Germinal center (tissue), 1 donor: Measurements from ENCODE around the gene SELENON.

Source experiments
- DNase-seq: peaks from one replicate; pipeline ENCODE4 v3.0.0; 2012; ENCODE audit warnings: mixed read lengths, low spot score

Gene SELENON, protein sequence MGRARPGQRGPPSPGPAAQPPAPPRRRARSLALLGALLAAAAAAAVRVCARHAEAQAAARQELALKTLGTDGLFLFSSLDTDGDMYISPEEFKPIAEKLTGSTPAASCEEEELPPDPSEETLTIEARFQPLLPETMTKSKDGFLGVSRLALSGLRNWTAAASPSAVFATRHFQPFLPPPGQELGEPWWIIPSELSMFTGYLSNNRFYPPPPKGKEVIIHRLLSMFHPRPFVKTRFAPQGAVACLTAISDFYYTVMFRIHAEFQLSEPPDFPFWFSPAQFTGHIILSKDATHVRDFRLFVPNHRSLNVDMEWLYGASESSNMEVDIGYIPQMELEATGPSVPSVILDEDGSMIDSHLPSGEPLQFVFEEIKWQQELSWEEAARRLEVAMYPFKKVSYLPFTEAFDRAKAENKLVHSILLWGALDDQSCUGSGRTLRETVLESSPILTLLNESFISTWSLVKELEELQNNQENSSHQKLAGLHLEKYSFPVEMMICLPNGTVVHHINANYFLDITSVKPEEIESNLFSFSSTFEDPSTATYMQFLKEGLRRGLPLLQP

DNA sequence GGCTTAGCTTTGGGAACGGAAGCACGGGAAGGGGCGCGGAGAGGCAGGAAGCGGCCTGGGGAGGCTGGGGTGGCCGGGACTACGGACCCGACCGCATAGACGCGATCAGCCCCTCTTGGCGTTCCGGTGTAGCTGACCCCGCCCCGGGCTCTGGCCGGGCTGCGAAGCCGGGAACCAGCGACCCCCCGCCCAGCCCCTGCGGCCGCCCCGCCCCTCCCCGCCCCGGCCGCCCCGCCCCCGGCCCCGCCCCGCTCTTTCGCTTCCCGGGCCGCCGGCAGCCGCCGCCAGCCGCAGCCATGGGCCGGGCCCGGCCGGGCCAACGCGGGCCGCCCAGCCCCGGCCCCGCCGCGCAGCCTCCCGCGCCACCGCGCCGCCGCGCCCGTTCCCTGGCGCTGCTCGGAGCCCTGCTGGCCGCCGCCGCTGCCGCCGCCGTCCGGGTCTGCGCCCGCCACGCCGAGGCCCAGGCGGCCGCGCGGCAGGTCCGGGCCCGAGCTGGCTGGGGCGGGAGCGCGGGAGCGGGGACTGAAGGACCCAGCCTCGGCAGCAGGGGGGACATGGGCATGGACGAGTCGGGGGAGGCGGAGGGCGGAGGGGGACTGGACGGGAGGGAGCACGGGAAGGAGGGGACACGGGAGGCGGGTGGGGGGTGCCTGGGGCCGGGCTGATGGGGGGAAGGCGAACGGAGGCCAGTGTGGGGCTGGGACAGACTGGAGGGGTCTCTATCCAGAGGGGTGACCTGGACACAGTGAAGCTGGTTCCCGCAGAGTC lies at the start of gene SELENON:
SELENON (plus strand) TSS at position 259 of the 768 bp plus-strand sequence; CDS start at position 297, 38 bp downstream.
- DNase-seq = peak; percentile 64

DNA sequence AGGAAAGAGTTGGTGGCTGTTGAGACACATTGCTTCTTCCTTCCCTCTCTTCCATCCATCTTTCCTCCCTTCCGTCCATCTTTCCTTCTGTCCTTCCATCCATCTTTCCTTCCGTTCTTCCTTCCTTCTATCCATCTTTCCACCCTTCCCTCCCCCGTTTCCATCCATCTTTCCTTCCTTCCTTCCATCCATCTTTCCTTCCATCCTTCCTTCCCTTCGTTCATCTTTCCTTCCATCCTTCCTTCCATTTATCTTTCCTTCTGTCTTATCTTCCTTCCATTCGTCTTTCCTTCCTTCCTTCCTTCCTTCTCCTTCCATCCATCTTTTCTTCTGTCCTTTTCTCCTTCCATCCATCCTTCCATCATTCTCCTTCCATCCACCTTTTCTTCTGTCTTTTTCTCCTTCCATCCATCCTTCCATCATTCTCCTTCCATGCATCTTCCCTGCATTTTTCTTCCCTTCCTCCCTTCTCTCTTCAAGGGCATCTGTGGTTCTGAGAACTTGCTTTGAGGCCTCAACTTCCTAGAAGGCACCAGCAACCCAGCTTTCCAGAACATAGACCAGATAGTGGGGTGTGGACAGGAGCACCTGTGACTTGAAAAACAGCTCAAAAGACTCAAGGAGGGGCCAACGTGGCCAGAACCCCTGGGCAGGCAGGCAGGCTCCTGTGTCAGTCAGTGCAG lies 48.9 kb upstream of the SELENON start:
- DNase-seq = no peak

DNA sequence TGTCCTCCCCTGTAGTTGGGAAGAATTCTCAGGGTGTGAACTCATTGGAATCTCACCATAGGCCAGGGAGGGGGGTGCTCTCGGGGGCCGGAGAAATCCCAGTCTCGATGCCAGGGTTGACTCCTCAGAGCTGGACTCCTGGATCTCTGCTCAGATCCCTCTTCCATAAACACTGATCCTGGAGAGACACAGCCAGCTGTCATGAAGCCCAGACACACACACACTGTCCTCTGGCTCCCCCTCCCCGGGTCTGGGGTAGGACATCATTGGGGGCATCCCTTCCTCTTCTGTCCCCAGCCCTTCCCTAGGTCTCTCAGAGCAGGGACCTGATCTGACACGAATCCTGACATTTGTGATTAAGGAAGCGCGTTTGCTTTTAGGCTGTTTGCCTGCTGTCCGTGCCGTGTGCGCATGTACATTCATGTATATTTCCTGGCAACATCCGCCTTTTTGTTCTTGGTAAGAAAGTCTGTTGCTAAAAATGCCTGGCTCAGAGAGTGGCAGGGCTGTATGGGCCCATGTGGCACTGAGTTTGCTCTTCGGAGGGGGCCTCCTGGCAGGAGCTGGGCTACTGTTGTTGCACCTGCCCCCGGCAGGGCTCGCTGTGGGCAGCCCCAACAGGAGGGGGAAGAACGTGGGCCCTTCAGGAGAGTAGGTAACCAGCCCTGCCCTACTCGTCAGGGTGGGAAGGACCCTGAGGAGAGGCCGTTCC lies 45.4 kb upstream of the SELENON start:
- DNase-seq = no peak

DNA sequence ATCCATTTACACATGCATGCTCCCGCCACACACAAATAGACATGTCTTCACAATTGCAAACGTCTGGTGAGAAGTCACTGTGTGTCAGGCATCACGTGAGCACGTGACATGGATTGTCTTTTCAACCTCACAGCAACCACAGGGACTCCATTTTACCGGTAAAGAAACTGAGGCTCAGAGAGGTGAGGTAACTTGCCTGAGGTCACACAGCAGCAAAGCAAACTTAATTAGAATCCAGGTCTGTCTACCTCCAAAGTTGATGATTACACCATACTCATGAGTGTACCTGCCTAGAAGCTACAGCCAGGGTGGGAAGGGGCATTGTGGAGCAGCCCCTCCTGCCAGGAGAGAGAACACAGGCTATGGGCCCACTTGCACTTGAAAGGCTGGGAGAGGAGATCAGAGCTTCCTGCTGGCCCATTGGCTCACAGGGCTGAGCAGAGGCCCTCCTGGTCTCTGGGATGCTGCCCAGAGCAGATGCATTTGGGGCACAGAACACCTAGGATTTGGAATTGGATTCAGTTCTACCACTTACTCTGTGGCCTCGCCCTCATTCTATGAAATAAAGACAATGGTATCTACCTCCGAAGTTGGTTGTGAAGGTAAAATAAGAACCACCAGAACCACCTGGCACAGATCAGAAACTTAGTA lies 44.4 kb upstream of the SELENON start:
- DNase-seq = no peak

DNA sequence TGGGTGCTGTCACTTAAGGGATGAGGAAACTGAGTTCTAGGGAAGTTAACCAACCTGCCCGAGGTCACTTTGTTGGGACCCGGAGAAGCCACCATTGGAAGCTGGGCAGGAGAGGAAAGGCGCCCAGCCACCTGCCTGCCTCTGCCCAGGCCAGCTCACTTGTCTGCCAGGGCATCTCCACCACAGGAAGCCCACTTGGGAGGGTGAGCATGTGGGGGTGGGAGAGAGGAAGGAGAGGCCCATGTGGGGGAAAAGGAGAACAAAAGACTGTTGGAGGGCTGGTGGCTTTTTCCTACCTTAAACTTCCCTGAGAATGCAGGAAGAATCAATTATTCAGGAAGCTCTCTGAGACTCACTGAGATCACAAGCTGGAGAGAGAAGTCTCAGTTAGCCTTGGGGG lies 43.8 kb upstream of the SELENON start:
- DNase-seq = no peak

DNA sequence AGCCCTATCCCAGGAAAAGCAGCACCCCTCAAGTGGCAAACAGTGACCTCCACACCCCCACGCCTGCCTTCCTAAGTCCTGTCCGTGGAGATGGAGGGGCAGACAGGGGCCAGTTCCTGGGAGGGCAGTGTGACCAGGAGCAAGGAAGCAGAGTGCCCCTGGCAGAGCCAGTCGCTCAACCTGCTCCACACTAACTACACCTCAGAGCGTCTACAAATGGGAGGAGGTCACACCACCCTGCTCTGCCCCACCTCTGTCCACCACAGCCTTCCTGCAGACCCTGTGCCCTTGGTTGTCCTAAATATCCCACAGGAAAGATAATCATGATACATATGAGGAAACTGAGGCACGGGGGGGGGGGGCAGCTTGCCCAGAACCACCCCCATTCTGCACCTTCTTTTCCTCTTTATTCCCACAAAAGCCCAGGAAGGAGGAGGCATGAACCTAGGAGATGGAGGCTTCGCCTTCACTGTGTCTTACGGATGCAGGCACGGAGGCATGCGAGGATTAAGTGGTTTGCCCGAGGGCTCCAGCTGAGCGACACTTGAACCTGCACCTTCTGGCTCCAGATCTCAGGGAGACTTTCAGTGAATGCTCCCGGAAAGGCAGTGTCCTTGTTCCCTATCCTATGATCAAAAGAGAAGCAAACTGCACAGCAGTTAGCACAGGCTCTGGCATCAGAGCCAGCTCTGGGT lies 42.7 kb upstream of the SELENON start:
- no peak for DNase-seq

DNA sequence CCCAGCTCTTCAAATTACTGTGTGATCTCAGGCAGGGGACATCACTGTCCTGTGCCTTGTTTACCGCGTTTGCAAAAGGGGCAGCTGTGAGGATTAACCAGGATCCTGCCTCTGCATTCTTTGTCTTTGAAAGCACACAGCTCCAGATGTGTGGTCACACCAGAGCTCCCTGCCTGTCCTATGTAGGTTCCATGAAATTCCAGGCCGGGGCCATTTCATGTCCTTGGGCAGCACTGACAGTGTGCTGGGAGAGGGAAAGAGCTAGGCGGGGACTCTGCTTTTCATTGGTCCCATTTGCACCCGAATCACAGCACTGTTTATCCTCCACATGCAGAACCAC lies 42.2 kb upstream of the SELENON start:
- DNase-seq = no peak

DNA sequence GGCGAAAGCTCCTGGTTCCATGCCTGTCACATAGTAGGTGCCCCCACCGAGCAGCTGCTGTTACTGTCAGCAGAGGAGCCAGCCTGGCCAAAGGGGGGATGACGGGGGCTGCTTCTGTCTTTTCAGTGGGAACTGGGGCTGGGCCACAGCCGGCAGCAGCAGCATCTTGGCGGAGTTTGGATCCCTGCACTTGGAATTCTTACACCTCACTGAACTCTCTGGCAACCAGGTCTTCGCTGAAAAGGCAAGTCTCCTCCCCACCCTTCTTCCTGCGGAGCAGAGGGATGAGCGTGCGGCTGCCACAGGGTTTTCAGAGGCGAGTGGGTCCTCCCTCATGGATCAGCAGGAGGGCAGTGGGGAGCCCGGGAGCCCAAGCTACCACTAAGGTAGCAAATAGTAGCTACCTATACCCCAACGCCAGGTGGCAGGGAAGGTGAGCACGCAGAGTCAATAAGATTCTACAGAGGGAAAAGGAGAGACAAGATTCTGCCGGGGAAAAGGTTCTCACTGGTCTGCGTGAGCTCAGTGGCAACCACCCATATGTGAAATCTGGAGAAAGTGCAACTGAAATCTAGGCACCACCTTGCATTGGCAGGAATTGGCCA lies 41.4 kb upstream of the SELENON start:
- no peak for DNase-seq

DNA sequence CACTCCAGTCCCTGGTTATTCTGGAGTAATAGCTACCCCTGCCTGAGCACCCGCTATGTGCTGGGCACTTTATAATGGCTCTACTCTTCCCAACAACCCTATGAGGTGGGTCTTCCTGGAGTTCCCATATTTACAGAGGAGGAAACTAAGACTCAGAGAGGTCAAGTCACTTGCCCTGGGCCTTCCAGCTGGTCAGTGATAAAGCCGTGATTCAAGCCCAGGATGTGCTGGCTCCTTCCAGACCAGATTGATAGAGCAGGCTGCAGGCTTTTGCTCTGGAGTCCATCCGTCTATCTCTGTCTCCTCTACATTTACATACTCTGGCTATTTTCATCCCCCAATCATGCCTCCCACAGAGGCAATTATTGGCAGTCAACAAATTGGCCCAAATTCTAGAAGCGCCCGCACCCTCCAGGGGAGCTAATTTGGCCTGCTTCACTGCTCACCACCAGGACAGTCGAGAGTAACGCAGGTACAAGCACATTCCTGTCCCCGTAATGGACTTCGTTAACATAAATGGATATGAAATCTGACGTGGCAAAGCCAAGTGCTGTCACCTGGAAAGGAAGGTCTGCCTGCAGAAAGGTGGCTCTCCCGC lies 39.8 kb upstream of the SELENON start:
- DNase-seq = no peak

DNA sequence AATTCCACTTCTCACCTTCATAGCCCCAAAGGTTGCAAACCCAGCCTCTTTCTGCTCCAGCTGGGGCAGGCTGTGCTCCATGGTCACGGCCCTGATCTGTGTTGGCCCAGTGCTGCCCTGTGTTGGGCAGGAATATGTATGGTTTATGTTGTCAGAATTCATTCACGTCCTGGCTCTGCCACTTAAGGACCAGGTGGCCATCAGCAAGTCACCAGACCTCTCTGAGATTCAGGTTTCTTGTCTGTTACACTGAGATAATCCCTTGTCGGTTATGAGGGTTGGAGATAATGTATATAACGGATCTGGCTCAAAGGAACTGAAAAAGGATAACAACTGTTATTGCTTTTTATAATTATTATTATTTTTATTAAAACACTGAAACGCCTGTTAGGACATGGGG lies 39.1 kb upstream of the SELENON start:
- DNase-seq = no peak

DNA sequence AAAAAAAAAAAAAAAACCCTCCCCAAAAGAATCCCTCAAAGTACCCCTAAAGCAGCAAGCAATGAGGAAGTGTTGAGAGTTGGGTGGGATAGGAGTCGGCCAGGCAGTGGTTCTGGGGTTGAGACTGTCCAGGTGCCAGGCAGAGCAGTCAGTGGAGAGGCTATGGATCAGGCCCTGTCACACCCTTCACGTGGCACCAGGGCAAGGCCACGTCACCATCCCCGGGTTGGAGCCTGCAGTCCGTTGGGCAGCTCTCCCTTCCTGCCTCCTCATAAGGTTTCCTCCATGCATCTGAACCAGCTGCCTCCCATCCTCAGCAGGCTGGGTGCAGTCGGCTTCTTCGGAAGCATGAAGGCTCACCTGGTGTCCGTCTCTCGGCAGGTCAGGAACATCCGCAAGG lies 36.5 kb upstream of the SELENON start:
- no peak for DNase-seq

DNA sequence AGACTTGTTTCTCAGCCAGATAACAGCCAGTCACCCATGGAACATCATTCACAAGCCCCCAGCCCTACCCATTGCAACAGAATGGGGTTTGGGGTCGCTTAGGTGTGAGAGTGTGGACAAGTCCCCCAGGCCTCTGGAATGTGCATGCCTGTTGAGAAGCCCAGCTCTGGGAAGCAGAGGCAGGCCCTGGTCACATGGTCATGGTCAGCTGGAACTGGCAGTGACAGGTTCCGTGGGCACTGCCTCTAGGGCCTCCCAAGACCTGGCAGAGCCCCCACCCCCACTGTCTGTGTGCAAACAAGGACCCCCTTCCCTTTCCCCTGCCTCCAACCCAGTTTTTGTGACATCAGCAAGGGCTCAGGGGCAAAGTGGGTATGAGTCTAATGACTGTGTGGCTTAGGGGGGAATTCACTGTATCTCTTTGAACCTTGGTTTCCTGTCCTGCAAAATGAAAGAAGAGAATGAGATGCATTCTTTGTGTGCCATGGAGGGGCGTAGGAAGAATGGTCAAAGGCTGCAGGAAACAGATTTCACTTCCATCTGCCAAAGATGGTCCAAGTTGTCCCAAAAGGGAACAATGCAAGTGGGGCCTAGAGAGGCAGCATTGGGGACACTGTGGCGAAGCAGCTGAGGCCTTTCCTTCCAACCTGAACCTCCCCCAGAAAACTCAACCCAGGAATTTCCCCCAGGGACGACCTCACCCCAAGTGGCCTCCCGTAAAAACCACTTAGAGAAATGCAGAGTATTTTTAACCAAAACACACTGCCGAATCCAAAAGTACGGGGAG lies 34.7 kb upstream of the SELENON start:
- DNase-seq = no peak

DNA sequence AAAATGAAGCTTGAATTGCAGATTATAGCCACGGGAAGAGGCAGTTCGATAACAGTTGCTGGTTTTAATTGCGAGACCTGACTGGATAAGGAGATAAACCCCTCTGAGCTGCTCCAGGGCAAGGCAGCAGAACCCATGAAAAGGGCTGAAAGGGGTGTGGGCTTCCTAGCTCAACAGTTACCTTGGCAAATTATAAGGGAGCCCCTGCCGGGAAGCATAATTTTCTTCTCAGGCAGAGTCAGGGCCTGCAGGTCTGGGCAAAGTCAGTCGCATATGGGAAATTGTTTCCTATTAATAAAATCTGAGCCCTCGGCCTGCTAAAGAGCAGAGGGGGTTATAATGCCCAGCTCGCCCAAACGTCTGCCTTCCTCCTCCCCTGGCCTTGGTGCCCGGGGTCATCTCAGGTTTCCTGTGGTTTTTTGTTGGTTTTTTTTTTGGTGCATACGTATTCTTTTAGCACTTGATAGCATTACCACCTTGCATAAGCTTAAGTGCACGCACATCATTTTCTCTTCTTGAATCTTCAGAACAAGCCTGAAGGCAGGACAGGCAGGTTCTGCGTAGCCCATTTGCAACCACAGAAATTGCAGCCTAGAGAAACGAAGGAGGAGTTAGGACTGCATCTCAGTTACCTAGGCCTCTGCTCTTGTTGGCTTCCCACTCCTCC lies 33.9 kb upstream of the SELENON start:
- no peak for DNase-seq

DNA sequence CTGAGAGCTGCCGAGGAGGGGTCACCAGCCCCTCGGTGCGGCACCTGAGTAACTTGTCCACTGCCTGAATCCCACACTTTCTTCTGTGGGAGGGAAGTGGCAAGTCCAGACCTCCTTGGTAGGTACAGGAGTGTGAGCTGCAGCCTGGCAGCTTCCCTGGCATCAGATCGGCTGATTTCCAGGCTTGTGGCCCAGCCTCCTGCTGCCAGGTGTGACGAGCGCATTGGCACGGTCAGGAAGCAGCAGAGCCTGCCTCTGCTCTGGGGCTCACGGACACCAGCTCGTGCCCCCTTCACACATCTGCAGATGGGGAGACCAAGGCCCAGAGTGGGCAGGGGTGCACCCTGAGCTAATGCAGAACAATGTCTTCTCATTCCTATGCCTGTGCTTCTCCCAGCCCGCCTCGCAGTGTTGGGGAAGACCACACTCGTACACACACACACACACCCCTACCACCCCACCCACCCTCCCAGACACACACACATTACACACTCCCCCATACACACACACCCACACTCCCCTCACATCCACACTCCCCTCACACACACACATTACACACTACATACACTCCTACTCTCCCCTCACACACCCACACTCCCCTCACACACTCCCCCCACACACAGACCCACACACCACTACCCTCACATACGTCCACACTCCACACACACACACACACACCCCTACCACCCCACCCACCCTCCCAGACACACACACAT lies 33.1 kb upstream of the SELENON start:
- DNase-seq = no peak

DNA sequence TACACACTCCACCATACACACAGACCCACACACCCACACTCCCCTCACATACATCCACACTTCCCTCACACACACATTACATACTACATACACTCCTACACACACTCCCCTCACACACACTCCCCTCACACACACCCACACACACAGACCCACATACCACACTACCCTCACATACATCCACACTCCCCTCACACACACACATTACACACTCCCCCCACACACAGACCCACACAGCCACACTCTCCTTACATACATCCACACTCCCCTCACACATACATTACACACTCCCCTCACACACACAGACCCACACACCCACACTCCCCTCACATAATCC lies 32.6 kb upstream of the SELENON start:
- DNase-seq = no peak

DNA sequence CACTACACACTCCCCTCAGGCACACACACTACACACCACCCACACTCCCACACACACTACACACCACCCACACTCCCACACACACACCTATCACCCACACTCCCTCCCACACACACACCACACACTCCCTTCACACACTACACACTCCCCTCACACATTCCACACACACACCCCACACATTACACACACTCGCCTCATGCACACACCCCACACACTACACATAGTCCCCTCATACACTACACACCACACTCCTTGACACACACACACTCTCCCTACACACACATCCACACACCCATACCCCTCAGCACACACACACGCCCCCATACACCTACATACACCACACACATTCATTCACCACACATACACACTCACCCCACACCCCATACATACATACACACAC lies 31.0 kb upstream of the SELENON start:
- no peak for DNase-seq

DNA sequence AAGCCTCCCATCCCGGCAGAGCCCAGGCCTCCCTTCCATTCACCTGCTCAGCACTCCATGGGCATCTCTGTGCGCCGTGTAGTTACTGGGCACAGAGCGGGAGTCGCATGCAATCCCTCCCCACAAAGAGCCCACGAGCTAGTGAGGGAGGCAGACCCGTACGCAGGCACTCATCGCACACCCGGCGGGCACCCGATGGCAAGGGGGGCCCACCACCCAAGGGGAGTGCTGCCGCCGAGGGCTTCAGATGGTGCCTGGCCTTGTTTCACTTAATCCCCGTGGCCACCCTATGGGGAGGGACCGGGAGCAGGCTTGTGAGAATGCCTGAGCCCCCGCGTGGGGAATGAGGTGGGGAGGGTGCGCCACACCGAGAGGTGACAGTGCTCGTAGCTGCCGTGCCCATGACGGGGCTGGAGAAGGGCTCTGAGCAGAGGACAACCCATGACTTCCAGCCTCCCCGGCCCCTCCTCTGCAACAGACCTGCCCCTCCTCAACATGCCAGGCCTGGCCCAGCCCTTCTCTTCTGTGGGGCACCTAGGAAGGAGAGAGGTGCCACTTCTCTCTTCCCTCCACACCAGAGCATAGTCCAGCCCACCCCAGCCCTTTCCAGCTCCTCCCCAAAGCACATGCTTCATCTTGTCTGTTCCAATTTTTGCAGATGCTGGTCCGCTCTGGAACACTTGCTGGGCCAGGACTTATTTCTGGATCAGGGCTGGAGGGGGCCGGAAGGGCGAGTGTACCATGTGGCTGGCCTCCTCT lies 30.2 kb upstream of the SELENON start:
- DNase-seq = no peak
